H9 (cell line): ENCODE data around the gene KRTAP10-4. TPM values are rescaled to one million over a fixed set of nuclear protein-coding genes. Genes with fewer than 3 reads are reported as not detected.

ENCODE experiments used
- DNase-seq: peaks from one replicate; pipeline ENCODE4 v3.0.0-alpha.2; 2017
- H2AFZ ChIP-seq: one replicate; pipeline ENCODE4 v1.6.1; 2013; ENCODE audit warnings: mild to moderate bottlenecking, low read length, control low read depth, moderate library complexity
- H2AK5ac ChIP-seq: 2 replicates; pipeline ENCODE4 v1.6.1; 2013; ENCODE audit warnings: low read length, control low read depth, mixed read lengths; ENCODE audit not compliant: insufficient read length
- H2BK120ac ChIP-seq: one replicate; pipeline ENCODE4 v1.6.1; 2013; ENCODE audit warnings: low read depth, mild to moderate bottlenecking, low read length, control low read depth, inconsistent platforms; ENCODE audit not compliant: poor library complexity, severe bottlenecking
- H2BK12ac ChIP-seq: 2 replicates; pipeline ENCODE4 v1.6.1; 2013; ENCODE audit warnings: low read length, control low read depth, mixed read lengths, low read depth; ENCODE audit not compliant: insufficient read length
- H2BK15ac ChIP-seq: 2 replicates; pipeline ENCODE4 v1.6.1; 2013; ENCODE audit warnings: low read depth, low read length, control low read depth
- H2BK20ac ChIP-seq: one replicate; pipeline ENCODE4 v1.6.1; 2013; ENCODE audit warnings: low read depth, mild to moderate bottlenecking, low read length, control low read depth, inconsistent platforms; ENCODE audit not compliant: poor library complexity, severe bottlenecking
- H2BK5ac ChIP-seq: 2 replicates; pipeline ENCODE4 v1.6.1; 2013; ENCODE audit warnings: low read length, control low read depth, mixed read lengths; ENCODE audit not compliant: insufficient read length
- H3K14ac ChIP-seq: 2 replicates; pipeline ENCODE4 v1.6.1; 2013; ENCODE audit warnings: low read length, control low read depth; ENCODE audit not compliant: insufficient read depth
- H3K18ac ChIP-seq: 2 replicates; pipeline ENCODE4 v1.6.1; 2013; ENCODE audit warnings: low read depth, mild to moderate bottlenecking, mixed read lengths, low read length, control low read depth; ENCODE audit not compliant: insufficient read length
- H3K23ac ChIP-seq: 2 replicates; pipeline ENCODE4 v1.6.1; 2013; ENCODE audit warnings: low read length, control low read depth, mixed read lengths, low read depth; ENCODE audit not compliant: insufficient read length
- H3K23me2 ChIP-seq: 2 replicates; pipeline ENCODE4 v1.6.1; 2013; ENCODE audit warnings: low read depth, mild to moderate bottlenecking, mixed read lengths, low read length, control low read depth; ENCODE audit not compliant: insufficient read length, poor library complexity, severe bottlenecking
- H3K27ac ChIP-seq: 2 replicates; pipeline ENCODE4 v1.5.1; 2013; ENCODE audit warnings: low read length, control low read depth, mixed read lengths, low read depth; ENCODE audit not compliant: insufficient read length
- H3K27me3 ChIP-seq: 2 replicates; pipeline ENCODE4 v1.6.1; 2013; ENCODE audit warnings: low read length, control low read depth, inconsistent platforms; ENCODE audit not compliant: insufficient read depth
- H3K4ac ChIP-seq: 2 replicates; pipeline ENCODE4 v1.6.1; 2013; ENCODE audit warnings: low read depth, mild to moderate bottlenecking, control low read depth, inconsistent platforms, low read length, moderate library complexity
- H3K4me1 ChIP-seq: 2 replicates; pipeline ENCODE4 v1.6.1; 2013; ENCODE audit warnings: low read length, control low read depth, inconsistent platforms; ENCODE audit not compliant: insufficient read depth
- H3K4me2 ChIP-seq: 2 replicates; pipeline ENCODE4 v1.6.1; 2013; ENCODE audit warnings: low read length, control low read depth, mixed read lengths; ENCODE audit not compliant: insufficient read length, insufficient read depth
- H3K56ac ChIP-seq: 2 replicates; pipeline ENCODE4 v1.6.1; 2013; ENCODE audit warnings: low read depth, mild to moderate bottlenecking, mixed read lengths, low read length, control low read depth; ENCODE audit not compliant: insufficient read length
- H3K79me1 ChIP-seq: 2 replicates; pipeline ENCODE4 v1.6.1; 2013; ENCODE audit warnings: low read depth, mild to moderate bottlenecking, moderate library complexity, low read length, control low read depth, inconsistent platforms; ENCODE audit not compliant: insufficient read depth, poor library complexity, severe bottlenecking
- H3K79me2 ChIP-seq: 2 replicates; pipeline ENCODE4 v1.6.1; 2013; ENCODE audit warnings: low read length, control low read depth, inconsistent platforms; ENCODE audit not compliant: insufficient read depth
- H3K9ac ChIP-seq: 2 replicates; pipeline ENCODE4 v1.6.1; 2013; ENCODE audit warnings: low read length, control low read depth, mixed read lengths; ENCODE audit not compliant: insufficient read length; ENCODE audit errors: extremely low read depth
- H3K9me3 ChIP-seq: one replicate; pipeline ENCODE4 v1.6.1; 2013; ENCODE audit warnings: low read depth, low read length, inconsistent platforms; ENCODE audit not compliant: control insufficient read depth
- H3T11ph ChIP-seq: one replicate; pipeline ENCODE4 v1.6.1; 2013; ENCODE audit warnings: mild to moderate bottlenecking, low read length, control low read depth, inconsistent platforms
- H4K20me1 ChIP-seq: one replicate; pipeline ENCODE4 v1.6.1; 2013; ENCODE audit not compliant: control insufficient read depth, insufficient read length, insufficient read depth
- H4K5ac ChIP-seq: 2 replicates; pipeline ENCODE4 v1.6.1; 2013; ENCODE audit warnings: low read depth, mild to moderate bottlenecking, mixed read lengths, low read length, control low read depth; ENCODE audit not compliant: insufficient read length
- H4K8ac ChIP-seq: replicated peaks from 2 replicates; pipeline ENCODE4 v1.6.1; 2013; ENCODE audit warnings: low read length, control low read depth, mixed read lengths, low read depth; ENCODE audit not compliant: insufficient read length
- H4K91ac ChIP-seq: 2 replicates; pipeline ENCODE4 v1.6.1; 2013; ENCODE audit warnings: low read depth, mild to moderate bottlenecking, moderate library complexity, mixed read lengths, low read length, control low read depth; ENCODE audit not compliant: insufficient read length
- H3K27ac Mint-ChIP-seq, 3 experiments: 2 replicates in 2 of 3; 3 replicates in 1 of 3; pipeline ENCODE4 v1.8.0; 2020 to 2021; ENCODE audit warnings: mixed read lengths in 3 of 3, mild to moderate bottlenecking in 1 of 3, moderate library complexity in 1 of 3
- H3K27me3 Mint-ChIP-seq: 2 replicates; pipeline ENCODE4 v1.8.0; 2021; ENCODE audit warnings: low read depth, mild to moderate bottlenecking, moderate library complexity, mixed read lengths
- H3K36me3 Mint-ChIP-seq, 3 experiments: 2 replicates in 2 of 3; 3 replicates in 1 of 3; pipeline ENCODE4 v1.8.0; 2020 to 2021; ENCODE audit warnings: low read depth in 3 of 3, mixed read lengths in 3 of 3; ENCODE audit not compliant: insufficient read depth in 1 of 3
- H3K4me1 Mint-ChIP-seq, 2 experiments: 2 replicates each; pipeline ENCODE4 v1.8.0; 2020; ENCODE audit warnings: mixed read lengths in 2 of 2
- H3K4me3 Mint-ChIP-seq, 2 experiments: 2 replicates in 1 of 2; 3 replicates in 1 of 2; pipeline ENCODE4 v1.8.0; 2020 to 2021; ENCODE audit warnings: mild to moderate bottlenecking in 2 of 2, mixed read lengths in 2 of 2, moderate library complexity in 1 of 2
- H3K9me3 Mint-ChIP-seq, 2 experiments: 2 replicates in 1 of 2; 3 replicates in 1 of 2; pipeline ENCODE4 v1.8.0; 2020; ENCODE audit warnings: mild to moderate bottlenecking in 2 of 2, mixed read lengths in 2 of 2, moderate library complexity in 1 of 2
- WGBS: extraction: QIAGEN DNeasy Blood & Tissue Kit; methylation state at CpG from one replicate; pipeline ENCODE4 v1.1.7; 2013; ENCODE audit warnings: missing lambda C conversion rate, low lambda C conversion rate, mixed read lengths; ENCODE audit not compliant: insufficient read length; ENCODE audit errors: extremely low coverage; 5-methylcytosine and 5-hydroxymethylcytosine counted together
- total RNA-seq: library from RNA; stranded (reverse); gene quantifications from 2 replicates; pipeline ENCODE4 v1.2.1, GENCODE V29; 2021
- TF ChIP-seq, protein P1 (sequence below): fragments of 200-600 bp; sonication (generic); conservative IDR thresholded peaks from 3 replicates; pipeline ENCODE4 v1.8.0; 2021; ENCODE audit warnings: antibody characterized with exemption, mild to moderate bottlenecking

The KRTAP10-4 gene
- total RNA-seq, 1 experiment from 2014 or later = not detected

- peaks cover 16% of the 10 kb centered on the region for H3K27me3 Mint-ChIP-seq
- H4K91ac ChIP-seq = no peak overlapping the region
- no peak overlapping the region for H2BK15ac ChIP-seq
- no peak for DNase-seq
- no peak overlapping the region for H2AK5ac ChIP-seq
- no peak overlapping the region for H3K14ac ChIP-seq
- H3K9me3 ChIP-seq = no peaks in the 10 kb centered on the region
- no peaks in the 10 kb centered on the region for H4K20me1 ChIP-seq
- H3K79me2 ChIP-seq = no peaks in the 10 kb centered on the region
- no peak overlapping the region for H3K18ac ChIP-seq
- no peak overlapping the region for H2BK20ac ChIP-seq
- no CpG with 5 or more reads among the region's 18 CpGs for WGBS
- peaks cover 3 to 22% (median 3%) of the 10 kb centered on the region in 3 experiments; a peak in 5 of 7 replicates for H3K36me3 Mint-ChIP-seq
- H3K56ac ChIP-seq = no peak overlapping the region
- no peaks in the 10 kb centered on the region for H3K23me2 ChIP-seq
- H3K23ac ChIP-seq = no peak overlapping the region
- H3K4ac ChIP-seq = no peak overlapping the region
- H3T11ph ChIP-seq = no peak overlapping the region
- H2BK5ac ChIP-seq = no peak overlapping the region
- no peak overlapping the region for H2AFZ ChIP-seq
- H3K27ac Mint-ChIP-seq = no peak overlapping the region; a peak in 1 of 7 replicates
- H4K5ac ChIP-seq = no peak overlapping the region
- peaks cover 19 to 20% of the 10 kb centered on the region in 2 experiments for H3K9me3 Mint-ChIP-seq
- no peak overlapping the region for H3K27ac ChIP-seq
- H3K4me2 ChIP-seq = no peak overlapping the region
- no peak overlapping the region for H3K4me3 Mint-ChIP-seq
- TF ChIP-seq, protein P1, sequence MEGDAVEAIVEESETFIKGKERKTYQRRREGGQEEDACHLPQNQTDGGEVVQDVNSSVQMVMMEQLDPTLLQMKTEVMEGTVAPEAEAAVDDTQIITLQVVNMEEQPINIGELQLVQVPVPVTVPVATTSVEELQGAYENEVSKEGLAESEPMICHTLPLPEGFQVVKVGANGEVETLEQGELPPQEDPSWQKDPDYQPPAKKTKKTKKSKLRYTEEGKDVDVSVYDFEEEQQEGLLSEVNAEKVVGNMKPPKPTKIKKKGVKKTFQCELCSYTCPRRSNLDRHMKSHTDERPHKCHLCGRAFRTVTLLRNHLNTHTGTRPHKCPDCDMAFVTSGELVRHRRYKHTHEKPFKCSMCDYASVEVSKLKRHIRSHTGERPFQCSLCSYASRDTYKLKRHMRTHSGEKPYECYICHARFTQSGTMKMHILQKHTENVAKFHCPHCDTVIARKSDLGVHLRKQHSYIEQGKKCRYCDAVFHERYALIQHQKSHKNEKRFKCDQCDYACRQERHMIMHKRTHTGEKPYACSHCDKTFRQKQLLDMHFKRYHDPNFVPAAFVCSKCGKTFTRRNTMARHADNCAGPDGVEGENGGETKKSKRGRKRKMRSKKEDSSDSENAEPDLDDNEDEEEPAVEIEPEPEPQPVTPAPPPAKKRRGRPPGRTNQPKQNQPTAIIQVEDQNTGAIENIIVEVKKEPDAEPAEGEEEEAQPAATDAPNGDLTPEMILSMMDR = no peak
- no peaks in the 10 kb centered on the region for H3K4me1 ChIP-seq
- no peaks in the 10 kb centered on the region for H3K27me3 ChIP-seq
- no peaks in the 10 kb centered on the region for H3K4me1 Mint-ChIP-seq
- H3K79me1 ChIP-seq = no peaks in the 10 kb centered on the region
- no peak overlapping the region for H2BK120ac ChIP-seq
- no peak overlapping the region for H3K9ac ChIP-seq
- H2BK12ac ChIP-seq = no peak overlapping the region
- H4K8ac ChIP-seq = no peak overlapping the region
These were observed 5.9 kb upstream of the KRTAP10-4 start for GRCh38 chr21:44567481-44568171.
